IMR-90 (cell line): Measurements from ENCODE around the gene NOTCH2. TPM values are rescaled to one million over a fixed set of nuclear protein-coding genes. Genes with fewer than 3 reads are reported as not detected.
A peak's percentile ranks its signal among the peaks of the same experiment; 100 is the strongest.

Experiments used
- ATAC-seq: fragments of 200-7000 bp; cut with Tn5 transposase; 2 replicates; pipeline ENCODE4 v1.9.1; 2020; ENCODE audit warnings: low read depth, mild to moderate bottlenecking, moderate library complexity
- BruUV-seq: library from RNA; stranded (reverse); fragments of 400-500 nt; replicated peaks from 2 replicates; lab custom pipeline; 2021; lab: Mats Ljungman, UMichigan
- CTCF ChIA-PET: fragments of 300-600 bp; formaldehyde crosslinking; extraction: SDS; loops from one replicate; lab custom pipeline; 2021; ENCODE audit warnings: antibody characterized with exemption; lab: Yijun Ruan, JAX
- POLR2A ChIA-PET: fragments of 300-600 bp; sonication (Branson Sonifier 250); formaldehyde crosslinking; loops from one replicate; lab custom pipeline; 2022; ENCODE audit warnings: antibody characterized with exemption; ENCODE audit not compliant: unreplicated experiment; lab: Charles Lee
- DNase-seq: peaks from one replicate; pipeline ENCODE4 v3.0.0; 2013
- H2AFZ ChIP-seq: replicated peaks from 2 replicates; pipeline ENCODE3; 2013; ENCODE audit warnings: low read length, mild to moderate bottlenecking; ENCODE audit not compliant: poor library complexity
- H2AK5ac ChIP-seq: 2 replicates; pipeline ENCODE4 v1.6.1; 2013; ENCODE audit warnings: low read depth, low read length, inconsistent platforms
- H2AK9ac ChIP-seq: replicated peaks from 2 replicates; pipeline ENCODE3; 2013; ENCODE audit warnings: mild to moderate bottlenecking, low read depth, low read length, moderate library complexity; ENCODE audit not compliant: poor library complexity
- H2BK120ac ChIP-seq: 2 replicates; pipeline ENCODE4 v1.6.1; 2013; ENCODE audit warnings: low read depth, low read length, inconsistent platforms
- H2BK15ac ChIP-seq: 3 replicates; pipeline ENCODE4 v1.6.1; 2013; ENCODE audit warnings: low read depth, low read length, inconsistent platforms
- H2BK20ac ChIP-seq: 2 replicates; pipeline ENCODE4 v1.6.1; 2013; ENCODE audit warnings: low read depth, mild to moderate bottlenecking, inconsistent platforms, low read length, moderate library complexity
- H2BK5ac ChIP-seq: 2 replicates; pipeline ENCODE4 v1.6.1; 2013; ENCODE audit warnings: mild to moderate bottlenecking, low read depth, low read length, inconsistent platforms; ENCODE audit not compliant: poor library complexity, severe bottlenecking
- H3K14ac ChIP-seq: replicated peaks from 2 replicates; pipeline ENCODE4 v1.6.1; 2013; ENCODE audit warnings: low read depth, low read length, inconsistent platforms
- H3K18ac ChIP-seq: 2 replicates; pipeline ENCODE4 v1.6.1; 2013; ENCODE audit warnings: low read depth, low read length, control low read depth
- H3K23ac ChIP-seq: 2 replicates; pipeline ENCODE4 v1.6.1; 2013; ENCODE audit warnings: low read depth, low read length, inconsistent platforms
- H3K27ac ChIP-seq: 2 replicates; pipeline ENCODE4 v1.5.1; 2013; ENCODE audit warnings: mild to moderate bottlenecking, control low read depth, low read length; ENCODE audit not compliant: insufficient read depth
- H3K27me3 ChIP-seq: 2 replicates; pipeline ENCODE4 v1.6.1; 2013; ENCODE audit warnings: low read length; ENCODE audit not compliant: control insufficient read depth, insufficient read depth
- H3K36me3 ChIP-seq: 2 replicates; pipeline ENCODE4 v1.6.1; 2013; ENCODE audit warnings: low read length, mixed read lengths; ENCODE audit not compliant: control insufficient read depth, insufficient read depth
- H3K4ac ChIP-seq: 2 replicates; pipeline ENCODE4 v1.6.1; 2013; ENCODE audit warnings: low read depth, low read length, inconsistent platforms
- H3K4me1 ChIP-seq: 2 replicates; pipeline ENCODE4 v1.6.1; 2013; ENCODE audit warnings: low read length, mixed read lengths; ENCODE audit not compliant: control insufficient read depth, insufficient read depth
- H3K4me2 ChIP-seq: 2 replicates; pipeline ENCODE4 v1.6.1; 2013; ENCODE audit warnings: low read depth, mild to moderate bottlenecking, control low read depth, low read length, moderate library complexity
- H3K4me3 ChIP-seq: 2 replicates; pipeline ENCODE4 v1.5.1; 2013; ENCODE audit warnings: low read depth, mild to moderate bottlenecking, control low read depth, low read length, moderate library complexity; ENCODE audit not compliant: insufficient read depth
- H3K56ac ChIP-seq: 2 replicates; pipeline ENCODE4 v1.6.1; 2013; ENCODE audit warnings: low read length, inconsistent platforms; ENCODE audit not compliant: insufficient read depth; ENCODE audit errors: extremely low read depth
- H3K79me1 ChIP-seq, 2 experiments: 2 replicates each; pipeline ENCODE4 v1.6.1; 2013; ENCODE audit warnings: low read length in 2 of 2, inconsistent platforms in 1 of 2, low read depth in 1 of 2
- H3K9ac ChIP-seq: 2 replicates; pipeline ENCODE4 v1.6.1; 2013; ENCODE audit warnings: low read depth, low read length, control low read depth
- H3K9me1 ChIP-seq: 2 replicates; pipeline ENCODE4 v1.6.1; 2013; ENCODE audit warnings: low read length, inconsistent platforms; ENCODE audit not compliant: insufficient read depth
- H3K9me3 ChIP-seq: 2 replicates; pipeline ENCODE4 v1.6.1; 2013; ENCODE audit warnings: low read length; ENCODE audit not compliant: control insufficient read depth, insufficient read depth
- H4K20me1 ChIP-seq: 2 replicates; pipeline ENCODE4 v1.6.1; 2013; ENCODE audit warnings: low read length, inconsistent platforms; ENCODE audit not compliant: insufficient read depth
- H4K5ac ChIP-seq: 2 replicates; pipeline ENCODE4 v1.6.1; 2013; ENCODE audit warnings: mild to moderate bottlenecking, low read depth, low read length, control low read depth
- H4K8ac ChIP-seq, 2 experiments: 2 replicates each; pipeline ENCODE4 v1.6.1; 2013; ENCODE audit warnings: low read depth in 2 of 2, low read length in 2 of 2, control low read depth in 1 of 2, inconsistent platforms in 1 of 2
- H4K91ac ChIP-seq: 2 replicates; pipeline ENCODE4 v1.6.1; 2013; ENCODE audit warnings: low read depth, low read length, inconsistent platforms; ENCODE audit not compliant: insufficient read depth
- MAFK ChIP-seq: IDR thresholded peaks from 2 replicates; pipeline ENCODE4 v1.6.1; 2012; ENCODE audit warnings: low read depth, low read length, improper control_type of control experiment
- RAD21 ChIP-seq: IDR thresholded peaks from 2 replicates; pipeline ENCODE4 v1.6.1; 2012; ENCODE audit warnings: low read length, improper control_type of control experiment
- WGBS, 2 experiments: methylation state at CpG; one replicate each; pipeline versions ENCODE4 v1.1.5 to v1.1.7; 2013; ENCODE audit warnings: missing lambda C conversion rate in 2 of 2; ENCODE audit not compliant: insufficient read length in 1 of 2; ENCODE audit errors: extremely low coverage in 2 of 2; 5-methylcytosine and 5-hydroxymethylcytosine counted together
- dilution Hi-C: fragments of 300-500 bp; cut with HindIII; formaldehyde crosslinking; loops from one replicate; pipeline ENCODE4 v1.14.3; 2018; ENCODE audit warnings: low sequenced_read_pairs; ENCODE audit not compliant: unreplicated experiment
- in situ Hi-C: fragments of 300-500 bp; cut with MboI; formaldehyde crosslinking; loops from 3 replicates; pipeline ENCODE4 v1.14.3; 2019; ENCODE audit warnings: low sequenced_read_pairs, inconsistent platforms, mixed read lengths
- intact Hi-C: fragments of 100-400 bp; cut with micrococcal nuclease; formaldehyde crosslinking; loops from 2 replicates; pipeline ENCODE4 v1.10.0; 2022
- polyA plus RNA-seq, 3 experiments: library from polyadenylated mRNA; depleted of rRNA; stranded (reverse); fragments of >200 nt; gene quantifications; 2 replicates each; pipeline ENCODE4 v1.2.3, GENCODE V29; 2012; ENCODE audit warnings: low replicate concordance in 1 of 3
- total RNA-seq: library from RNA; depleted of rRNA; stranded (reverse); fragments of >200 nt; gene quantifications from 2 replicates; pipeline ENCODE4 v1.2.3, GENCODE V29; 2012

NOTCH2 gene
- total and polyA plus RNA-seq, 2 of the 4 experiments (the other 2 are of a cell fraction): 40.4 to 131 TPM

DNA sequence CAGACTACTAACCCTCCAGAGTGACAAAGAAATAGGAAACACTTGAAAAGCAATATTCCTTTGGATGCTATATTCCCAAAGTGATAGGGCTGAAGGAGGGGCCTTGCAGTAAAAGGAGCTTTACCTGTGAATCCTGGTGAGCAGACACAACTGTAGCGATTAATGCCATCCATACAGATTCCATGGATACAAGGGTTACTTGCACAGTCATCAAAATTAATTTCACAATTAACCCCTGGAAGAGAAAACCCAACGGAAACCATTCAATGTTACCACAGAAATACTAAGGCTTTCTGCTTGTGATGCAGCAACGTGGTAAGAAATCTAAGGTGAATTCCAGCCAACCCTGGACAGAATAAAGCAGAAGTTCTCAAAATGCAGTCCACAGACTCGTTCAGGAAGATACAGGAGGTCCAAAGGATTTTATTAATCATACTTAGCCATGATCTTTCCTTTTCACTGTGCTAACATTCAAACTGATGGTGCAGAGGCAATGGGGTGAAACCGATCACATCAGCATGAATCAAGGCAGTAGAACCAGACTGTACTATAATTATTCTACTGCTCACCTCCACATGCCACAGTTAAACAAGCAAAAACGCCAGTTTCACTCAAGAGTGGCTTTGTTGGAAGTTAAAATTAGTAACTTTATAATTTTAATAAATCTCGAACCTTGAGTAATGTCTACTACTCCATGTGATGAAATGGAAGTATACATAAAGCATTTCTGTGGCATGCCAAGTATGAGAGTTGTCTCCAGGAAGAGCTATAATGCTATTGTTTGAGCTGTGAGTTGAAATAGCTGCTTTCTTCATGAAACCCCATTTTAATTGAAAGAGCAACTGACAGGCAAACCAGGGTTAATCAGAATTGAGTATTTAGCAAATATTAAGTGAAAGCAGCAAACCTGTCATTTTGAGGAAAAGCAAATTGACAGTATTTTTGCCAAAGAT, 109.9 kb downstream of the NOTCH2 start:
- H3K27ac ChIP-seq: no peak overlapping the region
- H2BK15ac ChIP-seq: no peak overlapping the region
- H2AK5ac ChIP-seq: no peak overlapping the region
- H2BK5ac ChIP-seq: no peak overlapping the region
- H3K4me1 ChIP-seq: peaks cover 9% of the 10 kb centered on the region
- intact Hi-C loops (no loop called here), dilution Hi-C loops (no loop called here), in situ Hi-C loops (no loop called here)
- H2BK120ac ChIP-seq: no peak overlapping the region
- ATAC-seq (no peak), DNase-seq (peak; percentile 15)
- peaks cover 3% of the 10 kb centered on the region; the same call in 1 of the 2 replicates for H4K20me1 ChIP-seq
- 0 out of 4 replicates have a peak overlapping the region, but pooled peaks of 1 of the 2 experiments have one; percentile 33 for H4K8ac ChIP-seq
- peak overlapping the region; percentile 39; the same call in 1 of the 2 replicates for H3K18ac ChIP-seq
- no peak overlapping the region for H3K4ac ChIP-seq
- H3K4me3 ChIP-seq: no peak overlapping the region
- H2AFZ ChIP-seq: no peak overlapping the region
- no peak overlapping the region for H3K56ac ChIP-seq
- H4K5ac ChIP-seq: no peak overlapping the region
- peaks cover 24% of the 10 kb centered on the region for H3K9me1 ChIP-seq
- H4K91ac ChIP-seq: no peak overlapping the region
- POLR2A ChIA-PET: no interaction called here
- no peak overlapping the region for H2AK9ac ChIP-seq
- no peaks in the 10 kb centered on the region for H3K9me3 ChIP-seq
- H3K27me3 ChIP-seq: no peaks in the 10 kb centered on the region
- H3K36me3 ChIP-seq: peaks cover 17% of the 10 kb centered on the region
- no TSS peak for BruUV-seq
- peak overlapping the region; percentile 43; the same call in 1 of the 2 replicates for H3K14ac ChIP-seq
- no peak overlapping the region for H2BK20ac ChIP-seq
- peak overlapping the region; percentile 32; the same call in 1 of the 2 replicates for H3K4me2 ChIP-seq
- CTCF ChIA-PET: interaction anchor here (1.0 kb wide), 1 partner anchor 9 kb away, joined by 3 read pairs; no protein-coding TSS in a partner anchor
- peaks cover 38 to 61% of the 10 kb centered on the region in 2 experiments for H3K79me1 ChIP-seq
- no CpG with 5 or more reads among the region's 7 CpGs for WGBS, 2 experiments
- TF ChIP-seq MAFK (peak; percentile 67), RAD21 (no peak)
- H3K9ac ChIP-seq: no peak overlapping the region
- peak overlapping the region; percentile 14; the same call in 1 of the 2 replicates for H3K23ac ChIP-seq
